H1 (cell line): ENCODE data around the gene TMEM204. TPM values are rescaled to one million over a fixed set of nuclear protein-coding genes. Genes with fewer than 3 reads are reported as not detected.

Experiments
- EP300 ChIP-seq, 2 experiments: IDR thresholded peaks; 1 replicate in 1 of 2; 2 replicates in 1 of 2; pipeline ENCODE4 v1.6.1; 2011 to 2012; ENCODE audit warnings: low read depth in 2 of 2, low read length in 2 of 2, mild to moderate bottlenecking in 2 of 2, borderline replicate concordance in 1 of 2, inconsistent platforms in 1 of 2, moderate library complexity in 1 of 2
- GTF2F1 ChIP-seq: IDR thresholded peaks from 2 replicates; pipeline ENCODE4 v1.6.1; 2012; ENCODE audit warnings: low read depth, low read length, improper control_type of control experiment, borderline replicate concordance
- HDAC2 ChIP-seq, 2 experiments: fragments of 300-600 bp in 1 of 2; sonication (generic) in 1 of 2; IDR thresholded peaks; 2 replicates each; pipeline ENCODE4 v1.6.1; 2011 to 2012; ENCODE audit warnings: low read depth in 2 of 2, low read length in 2 of 2, mild to moderate bottlenecking in 2 of 2, moderate library complexity in 2 of 2, borderline replicate concordance in 1 of 2, inconsistent platforms in 1 of 2
- SIN3A ChIP-seq, 2 experiments: IDR thresholded peaks in 1 of 2; conservative IDR thresholded peaks in 1 of 2; 2 replicates each; pipeline ENCODE4 v1.6.1; 2011 to 2012; ENCODE audit warnings: low read length in 2 of 2, improper control_type of control experiment in 1 of 2, low read depth in 1 of 2, mild to moderate bottlenecking in 1 of 2
- polyA plus RNA-seq, 7 experiments: library from polyadenylated mRNA; depleted of rRNA in 3 of 7; stranded (reverse) in 5 of 7; unstranded in 2 of 7; fragments of >200 nt in 5 of 7; fragments of 200-250 nt in 2 of 7; gene quantifications; 1 replicate in 5 of 7; 2 replicates in 1 of 7; 4 replicates in 1 of 7; pipeline versions ENCODE4 v1.2.1 to v1.2.3, GENCODE V29; 2011 to 2013; ENCODE audit warnings: missing spikeins in 2 of 7, mixed read lengths in 2 of 7
- total RNA-seq: library from RNA; stranded (reverse); fragmentation: NEBNext Ultra II Directional; extraction: Animal tissue kit (Norgen Biotek cat#: 25700); gene quantifications from 2 replicates; pipeline ENCODE4 v1.2.1, GENCODE V29; 2021

TMEM204 gene
- total and polyA plus RNA-seq, 2 of the 8 experiments (the other 6 are each of a cell fraction or from before 2014, with no cell fraction given): not detected

DNA sequence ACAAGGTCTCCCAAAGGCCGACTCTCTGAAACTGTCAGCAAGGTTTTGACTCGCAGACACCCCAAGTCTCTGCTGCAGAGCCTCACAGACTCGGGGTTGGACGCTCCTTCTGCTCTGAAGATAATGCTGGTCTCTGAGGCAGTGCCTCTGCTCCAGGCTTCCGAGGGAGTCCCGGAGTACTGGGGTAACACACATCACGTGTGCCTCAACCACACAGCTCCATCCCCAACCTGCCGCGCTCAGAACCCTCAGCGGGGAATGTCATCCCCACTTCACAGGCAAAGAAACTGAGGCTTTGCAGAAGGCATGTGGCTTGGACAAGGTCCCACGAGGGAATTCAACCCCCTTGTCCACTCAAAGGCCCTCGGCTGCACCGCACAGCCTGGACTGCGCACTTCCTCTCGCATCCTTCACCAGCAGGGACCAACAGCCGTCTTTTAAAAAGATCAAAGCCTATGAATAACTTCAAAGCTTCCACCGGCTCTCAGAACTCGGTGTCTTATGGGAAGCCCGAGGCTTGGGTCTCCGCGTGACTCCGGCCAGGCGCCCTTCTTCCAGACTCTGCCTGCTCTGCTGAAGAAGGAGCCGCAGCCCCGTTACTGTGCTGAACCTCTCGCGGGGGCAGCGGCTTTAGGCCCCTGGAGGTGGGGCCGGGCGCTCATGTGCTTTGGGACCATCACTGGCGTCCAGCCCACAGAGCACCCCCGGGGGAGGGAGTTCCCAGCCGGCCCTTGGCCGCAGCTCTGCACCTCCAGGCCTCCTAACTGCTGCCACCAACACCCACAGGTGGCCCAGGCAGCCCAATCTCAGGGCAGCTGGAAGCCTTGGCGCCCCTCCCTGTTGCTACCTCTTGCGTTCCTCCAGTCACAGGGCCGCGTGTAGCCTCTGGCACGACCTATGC lies 2.2 kb downstream of the TMEM204 start (continued):
- TF ChIP-seq EP300 (IDR thresholded peaks at IDR 0.05; ENCODE audit: borderline replicate concordance in 1 of 2, low read depth in 2 of 2, low read length in 2 of 2): no peak
- TF ChIP-seq SIN3A (conservative IDR thresholded peaks at IDR 0.05 in 1 of 2, IDR thresholded peaks at IDR 0.05 in 1 of 2; ENCODE audit: low read depth in 1 of 2, low read length in 2 of 2): no peak
- TF ChIP-seq GTF2F1: no peak
- TF ChIP-seq HDAC2 (IDR thresholded peaks at IDR 0.05; ENCODE audit: borderline replicate concordance in 1 of 2, low read depth in 2 of 2, low read length in 2 of 2): no peak
